IPS DF 4.7 (cell line): ENCODE measurements around the gene BSN.

ENCODE experiments used
- DNase-seq: peaks from one replicate; pipeline ENCODE4 v3.0.0-alpha.2; 2013; ENCODE audit warnings: low spot score; ENCODE audit errors: extremely low read depth

The BSN gene, protein sequence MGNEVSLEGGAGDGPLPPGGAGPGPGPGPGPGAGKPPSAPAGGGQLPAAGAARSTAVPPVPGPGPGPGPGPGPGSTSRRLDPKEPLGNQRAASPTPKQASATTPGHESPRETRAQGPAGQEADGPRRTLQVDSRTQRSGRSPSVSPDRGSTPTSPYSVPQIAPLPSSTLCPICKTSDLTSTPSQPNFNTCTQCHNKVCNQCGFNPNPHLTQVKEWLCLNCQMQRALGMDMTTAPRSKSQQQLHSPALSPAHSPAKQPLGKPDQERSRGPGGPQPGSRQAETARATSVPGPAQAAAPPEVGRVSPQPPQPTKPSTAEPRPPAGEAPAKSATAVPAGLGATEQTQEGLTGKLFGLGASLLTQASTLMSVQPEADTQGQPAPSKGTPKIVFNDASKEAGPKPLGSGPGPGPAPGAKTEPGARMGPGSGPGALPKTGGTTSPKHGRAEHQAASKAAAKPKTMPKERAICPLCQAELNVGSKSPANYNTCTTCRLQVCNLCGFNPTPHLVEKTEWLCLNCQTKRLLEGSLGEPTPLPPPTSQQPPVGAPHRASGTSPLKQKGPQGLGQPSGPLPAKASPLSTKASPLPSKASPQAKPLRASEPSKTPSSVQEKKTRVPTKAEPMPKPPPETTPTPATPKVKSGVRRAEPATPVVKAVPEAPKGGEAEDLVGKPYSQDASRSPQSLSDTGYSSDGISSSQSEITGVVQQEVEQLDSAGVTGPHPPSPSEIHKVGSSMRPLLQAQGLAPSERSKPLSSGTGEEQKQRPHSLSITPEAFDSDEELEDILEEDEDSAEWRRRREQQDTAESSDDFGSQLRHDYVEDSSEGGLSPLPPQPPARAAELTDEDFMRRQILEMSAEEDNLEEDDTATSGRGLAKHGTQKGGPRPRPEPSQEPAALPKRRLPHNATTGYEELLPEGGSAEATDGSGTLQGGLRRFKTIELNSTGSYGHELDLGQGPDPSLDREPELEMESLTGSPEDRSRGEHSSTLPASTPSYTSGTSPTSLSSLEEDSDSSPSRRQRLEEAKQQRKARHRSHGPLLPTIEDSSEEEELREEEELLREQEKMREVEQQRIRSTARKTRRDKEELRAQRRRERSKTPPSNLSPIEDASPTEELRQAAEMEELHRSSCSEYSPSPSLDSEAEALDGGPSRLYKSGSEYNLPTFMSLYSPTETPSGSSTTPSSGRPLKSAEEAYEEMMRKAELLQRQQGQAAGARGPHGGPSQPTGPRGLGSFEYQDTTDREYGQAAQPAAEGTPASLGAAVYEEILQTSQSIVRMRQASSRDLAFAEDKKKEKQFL (N-terminal part only)

GRCh38 chr3:49553692-49554632 is at the start of gene BSN:
BSN (plus strand) TSS chr3:49554477; CDS start chr3:49554603, 126 bp downstream.
- DNase-seq, result no peak

DNA sequence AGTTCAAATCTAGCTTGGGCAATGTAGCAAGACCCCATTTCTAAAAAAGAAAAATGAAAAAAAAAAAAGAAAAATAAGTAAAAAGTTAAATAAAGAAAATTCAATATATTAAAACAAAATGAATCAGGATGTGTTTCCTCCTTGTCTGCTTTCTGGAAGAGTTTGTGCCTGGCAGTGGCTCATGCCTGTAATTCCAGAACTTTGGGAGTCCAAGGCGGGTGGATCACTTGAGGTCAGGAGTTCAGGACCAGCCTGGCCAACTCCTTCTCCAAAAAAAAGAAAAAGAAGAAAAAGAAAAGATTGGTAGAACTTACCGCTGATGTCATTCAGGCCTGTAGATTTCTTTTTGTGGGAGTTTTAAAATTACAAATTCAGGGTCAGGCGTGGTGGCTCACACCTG is 47.4 kb upstream of the BSN start:
- DNase-seq, result no peak

GRCh38 chr3:49509028-49509561 is 45.2 kb upstream of the BSN start:
- DNase-seq, result no peak

DNA sequence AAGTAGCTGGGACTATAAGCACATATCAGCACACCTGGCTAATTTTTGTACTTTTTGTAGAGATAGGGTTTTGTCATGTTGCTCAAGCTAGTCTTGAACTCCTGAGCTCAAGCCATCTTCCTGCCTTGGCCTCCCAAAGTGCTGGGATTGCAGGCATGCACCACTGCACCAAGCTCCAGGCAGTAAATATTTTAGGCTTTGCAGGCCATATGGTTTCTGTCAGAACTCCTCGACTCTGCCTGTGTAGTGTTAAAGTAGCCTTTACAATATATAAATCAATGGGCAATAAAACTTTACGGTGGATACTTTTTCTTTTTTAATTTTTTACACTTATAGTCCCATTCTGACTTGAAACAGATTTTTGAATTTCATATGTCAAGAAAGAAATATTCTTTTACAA is 42.6 kb upstream of the BSN start:
- no peak for DNase-seq

GRCh38 chr3:49512781-49513355 is 41.4 kb upstream of the BSN start:
- DNase-seq, result no peak

GRCh38 chr3:49513494-49514124 is 40.7 kb upstream of the BSN start:
- no peak for DNase-seq

DNA sequence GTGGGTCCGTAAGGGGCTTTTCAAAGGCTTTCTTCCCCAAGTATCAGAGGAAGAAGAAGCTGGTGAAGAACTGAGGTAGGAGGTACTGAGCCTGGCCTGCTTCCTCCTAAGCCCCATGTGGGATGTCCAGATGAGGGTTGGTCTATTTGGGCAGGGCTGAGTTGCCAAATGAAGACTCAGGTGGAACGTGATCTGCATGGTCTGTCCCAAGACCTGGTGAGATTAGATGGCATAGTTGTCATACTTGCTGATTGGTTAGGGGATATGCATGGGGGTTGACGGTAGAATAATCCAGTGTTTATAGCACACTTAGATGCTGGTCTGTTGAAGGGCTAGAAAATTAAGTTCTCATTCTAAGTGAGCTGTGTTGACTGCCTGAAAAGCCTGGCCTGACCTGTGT is 36.3 kb upstream of the BSN start:
- no peak for DNase-seq

DNA sequence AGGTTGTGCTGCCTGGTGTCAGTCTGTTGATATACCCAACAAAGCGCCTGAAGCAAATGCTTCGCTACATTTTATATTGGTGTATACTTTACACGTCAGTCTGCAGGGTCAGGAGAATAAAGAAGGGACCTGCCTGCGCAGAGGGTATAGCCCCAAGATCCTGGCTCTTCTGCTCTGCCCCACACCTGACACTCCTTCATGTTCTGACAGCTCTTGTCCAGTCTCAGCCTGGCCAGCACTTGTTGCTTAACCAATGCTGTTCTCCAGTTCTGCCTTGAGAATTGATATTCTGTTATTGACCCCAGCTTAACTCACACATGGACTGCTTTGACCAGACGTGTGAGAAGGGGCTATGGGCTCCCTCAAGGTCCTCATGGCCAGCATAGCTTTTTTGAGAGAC is 35.8 kb upstream of the BSN start:
- no peak for DNase-seq

- DNase-seq, result no peak
Observed at GRCh38 chr3:49519296-49519695, 35.0 kb upstream of the BSN start.

GRCh38 chr3:49519916-49520385 is 34.3 kb upstream of the BSN start:
- no peak for DNase-seq

GRCh38 chr3:49523756-49524747 is 30.2 kb upstream of the BSN start:
- no peak for DNase-seq

DNA sequence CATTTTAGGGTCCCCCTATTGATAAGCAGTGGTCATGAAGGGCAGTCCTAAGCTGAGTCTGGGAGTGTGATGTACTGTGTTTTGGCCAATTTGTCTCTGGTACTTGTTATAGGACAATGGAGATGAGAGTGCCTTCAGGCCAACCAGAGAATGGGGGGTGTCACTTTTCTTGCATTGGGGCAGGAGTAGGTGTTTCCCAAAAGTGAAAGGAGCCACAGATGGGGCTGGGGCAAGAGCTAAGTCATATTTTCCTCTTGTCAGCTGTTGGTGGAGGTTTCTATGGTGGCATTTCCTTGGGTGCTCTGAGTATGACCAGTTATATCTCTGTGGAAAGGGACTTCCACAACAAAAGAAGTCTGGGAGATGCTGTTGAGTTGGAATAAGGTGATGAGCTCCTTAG is 24.7 kb upstream of the BSN start:
- no peak for DNase-seq

DNA sequence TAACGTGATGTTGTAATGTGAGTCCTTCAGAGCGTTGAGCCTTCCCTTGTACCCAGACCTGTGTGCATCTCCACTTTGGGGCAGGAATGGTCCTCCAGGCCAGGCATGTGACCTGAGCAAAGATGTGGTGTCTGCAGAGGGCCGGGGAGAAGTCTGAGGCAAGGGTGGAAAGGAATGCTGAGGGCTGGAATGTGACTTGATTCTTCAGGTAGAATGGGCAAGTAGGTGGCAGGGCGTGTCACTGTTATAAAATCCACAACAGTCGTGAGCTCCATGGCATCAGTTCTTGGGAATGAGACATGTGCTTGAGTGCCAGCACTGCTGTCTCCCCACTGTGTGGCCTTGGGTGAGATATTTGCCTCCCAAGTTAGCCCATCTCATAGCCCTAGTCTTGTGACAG is 24.0 kb upstream of the BSN start:
- no peak for DNase-seq

DNA sequence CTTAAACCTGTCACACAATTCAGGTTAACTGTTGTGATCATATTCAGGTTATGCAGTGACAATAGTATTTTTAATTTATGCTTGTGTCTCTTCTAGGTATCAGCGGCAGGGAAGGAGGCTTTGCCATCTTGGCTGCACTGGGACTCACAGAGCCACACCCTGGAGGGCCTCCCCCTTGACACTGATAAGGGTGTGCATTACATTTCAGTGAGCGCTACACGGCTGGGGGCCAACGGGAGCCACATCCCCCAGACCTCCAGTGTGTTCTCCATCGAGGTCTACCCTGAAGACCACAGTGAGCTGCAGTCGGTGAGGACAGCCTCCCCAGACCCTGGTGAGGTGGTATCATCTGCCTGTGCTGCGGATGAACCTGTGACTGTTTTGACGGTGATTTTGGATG is 23.6 kb upstream of the BSN start:
- DNase-seq, result no peak

DNA sequence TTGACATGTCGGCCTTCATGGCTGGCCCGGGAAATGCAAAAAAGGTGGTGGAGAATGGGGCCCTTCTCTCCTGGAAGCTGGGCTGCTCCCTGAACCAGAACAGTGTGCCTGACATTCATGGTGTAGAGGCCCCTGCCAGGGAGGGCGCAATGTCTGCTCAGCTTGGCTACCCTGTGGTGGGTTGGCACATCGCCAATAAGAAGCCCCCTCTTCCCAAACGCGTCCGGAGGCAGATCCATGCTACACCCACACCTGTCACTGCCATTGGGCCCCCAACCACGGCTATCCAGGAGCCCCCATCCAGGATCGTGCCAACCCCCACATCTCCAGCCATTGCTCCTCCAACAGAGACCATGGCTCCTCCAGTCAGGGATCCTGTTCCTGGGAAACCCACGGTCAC is 23.1 kb upstream of the BSN start:
- no peak for DNase-seq

- no peak for DNase-seq
Observed at GRCh38 chr3:49531715-49532114, 22.6 kb upstream of the BSN start.

DNA sequence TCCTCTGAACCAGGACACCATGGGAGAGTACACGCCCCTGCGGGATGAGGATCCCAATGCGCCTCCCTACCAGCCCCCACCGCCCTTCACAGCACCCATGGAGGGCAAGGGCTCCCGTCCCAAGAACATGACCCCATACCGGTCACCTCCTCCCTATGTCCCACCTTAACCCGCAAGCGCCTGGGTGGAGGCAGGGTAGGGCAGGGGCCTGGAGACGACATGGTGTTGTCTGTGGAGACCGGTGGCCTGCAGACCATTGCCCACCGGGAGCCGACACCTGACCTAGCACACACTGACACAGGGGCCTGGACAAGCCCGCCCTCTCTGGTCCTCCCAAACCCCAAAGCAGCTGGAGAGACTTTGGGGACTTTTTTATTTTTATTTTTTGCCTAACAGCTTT is 21.2 kb upstream of the BSN start:
- DNase-seq, result no peak
